Hematopoietic multipotent progenitor cell treated with erythropoietin and hydrocortisone succinate and interleukin-3 and kit ligand, for 15 days (in vitro differentiated cells): ENCODE measurements around the gene ITIH4.

Experiments
- DNase-seq: peaks from one replicate; pipeline ENCODE4 v3.0.0-alpha.2; 2015; ENCODE audit warnings: low spot score

Gene ITIH4

GRCh38 chr3:52831500-52832301 lies 1.2 kb upstream of the ITIH4 start:
- DNase-seq, result peak; percentile 6

- DNase-seq, result no peak
Observed at GRCh38 chr3:52829906-52830463, 487 bp downstream of the ITIH4 start.

GRCh38 chr3:52829482-52829881 lies 990 bp downstream of the ITIH4 start:
- no peak for DNase-seq

GRCh38 chr3:52827866-52828376 lies 2.6 kb downstream of the ITIH4 start:
- DNase-seq, result no peak

GRCh38 chr3:52827441-52827840 lies 3.0 kb downstream of the ITIH4 start:
- no peak for DNase-seq

GRCh38 chr3:52824037-52824436 lies 6.4 kb downstream of the ITIH4 start:
- DNase-seq, result no peak

GRCh38 chr3:52822363-52822762 lies 8.1 kb downstream of the ITIH4 start:
- DNase-seq, result no peak

- DNase-seq, result peak; percentile 38
Observed at GRCh38 chr3:52820736-52821135, 9.7 kb downstream of the ITIH4 start.

GRCh38 chr3:52819936-52820335 lies 10.5 kb downstream of the ITIH4 start:
- no peak for DNase-seq

- no peak for DNase-seq
Observed at GRCh38 chr3:52817860-52818259, 12.6 kb downstream of the ITIH4 start.

GRCh38 chr3:52817221-52817620 lies 13.3 kb downstream of the ITIH4 start:
- no peak for DNase-seq

GRCh38 chr3:52816654-52817053 lies 13.8 kb downstream of the ITIH4 start:
- no peak for DNase-seq

- no peak for DNase-seq
Observed at GRCh38 chr3:52816199-52816598, 14.3 kb downstream of the ITIH4 start.

GRCh38 chr3:52813810-52814209 lies 16.7 kb downstream of the ITIH4 start:
- no peak for DNase-seq

- DNase-seq, result no peak
Observed at GRCh38 chr3:52811452-52812011, 18.9 kb downstream of the ITIH4 start.

GRCh38 chr3:52810923-52811322 lies 19.5 kb downstream of the ITIH4 start:
- DNase-seq, result no peak

- no peak for DNase-seq
Observed at GRCh38 chr3:52809662-52810377, 20.7 kb downstream of the ITIH4 start.

- no peak for DNase-seq
Observed at GRCh38 chr3:52809149-52809548, 21.3 kb downstream of the ITIH4 start.

GRCh38 chr3:52805270-52806039 lies 25.0 kb downstream of the ITIH4 start:
- no peak for DNase-seq

- no peak for DNase-seq
Observed at GRCh38 chr3:52801839-52802238, 28.6 kb downstream of the ITIH4 start.

- DNase-seq, result no peak
Observed at GRCh38 chr3:52800079-52800478, 30.4 kb downstream of the ITIH4 start.

GRCh38 chr3:52798978-52799476 lies 31.4 kb downstream of the ITIH4 start:
- peak; percentile 34 for DNase-seq
